ENCODE measurements around the gene ITGA8.

DNA sequence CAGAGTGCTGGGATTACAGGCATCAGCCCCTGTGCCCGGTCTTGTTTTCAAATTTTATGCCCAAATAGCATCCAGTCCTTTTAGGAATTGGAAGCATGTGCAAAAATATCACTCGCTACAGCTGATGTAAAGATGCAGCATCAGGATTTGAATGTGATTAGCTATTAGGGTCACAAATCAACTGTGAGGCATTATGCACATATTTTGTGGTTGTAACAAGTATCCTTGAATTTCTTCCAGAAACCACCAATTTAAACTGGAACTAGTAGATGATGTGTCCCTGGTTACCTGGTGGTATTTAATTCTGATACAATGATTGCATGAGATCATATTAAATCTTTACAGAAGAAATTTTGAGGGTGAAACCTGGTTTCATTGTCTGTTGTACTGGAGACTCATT, 41.0 kb upstream of the ITGA8 start:
- TF ChIP-seq YY1 (IDR thresholded peaks at IDR 0.05; ENCODE audit: insufficient read depth, insufficient read length) (no peak), ZNF274 (IDR thresholded peaks at IDR 0.05; ENCODE audit: low read depth, low read length) (no peak)

Data from NT2/D1 (cell line).